Activated T-helper 2 cell treated with anti-CD3 and anti-CD28 coated beads, Interferon-gamma antibody, Interleukin-2, Interleukin-4, amounts not matched to agents 10 μg/mL and 5 μg/mL and 100 μg/mL, durations not matched to agents 14 hours and 24 hours and 36 hours (primary cell): ENCODE data around the gene TWNK. TPM values are rescaled to one million over a fixed set of nuclear protein-coding genes. Genes with fewer than 3 reads are reported as not detected.

Experiments used
- DNase-seq: peaks from one replicate; pipeline ENCODE4 v3.0.0; 2021; ENCODE audit warnings: low spot score
- H3K27ac Mint-ChIP-seq: one replicate; pipeline ENCODE4 v1.8.0; 2021; ENCODE audit warnings: mixed read lengths
- H3K27me3 Mint-ChIP-seq: one replicate; pipeline ENCODE4 v1.8.0; 2021; ENCODE audit warnings: low read depth, mixed read lengths
- H3K36me3 Mint-ChIP-seq: one replicate; pipeline ENCODE4 v1.8.0; 2021; ENCODE audit warnings: low read depth, mixed read lengths
- H3K4me1 Mint-ChIP-seq: one replicate; pipeline ENCODE4 v1.8.0; 2021; ENCODE audit warnings: low read depth, mixed read lengths
- H3K4me3 Mint-ChIP-seq: one replicate; pipeline ENCODE4 v1.8.0; 2021; ENCODE audit warnings: low read depth, mild to moderate bottlenecking, moderate library complexity, mixed read lengths
- H3K9me3 Mint-ChIP-seq: one replicate; pipeline ENCODE4 v1.8.0; 2021; ENCODE audit warnings: mixed read lengths
- intact Hi-C: fragments of 100-400 bp; cut with micrococcal nuclease; formaldehyde crosslinking; loops from one replicate; pipeline ENCODE4 v1.15.1; 2023
- total RNA-seq: library from RNA; stranded (reverse); gene quantifications from 2 replicates; pipeline ENCODE4 v1.2.3, GENCODE V29; 2022

Gene TWNK
- total RNA-seq, 1 donor from 2014 or later, result 25.9 TPM

DNA sequence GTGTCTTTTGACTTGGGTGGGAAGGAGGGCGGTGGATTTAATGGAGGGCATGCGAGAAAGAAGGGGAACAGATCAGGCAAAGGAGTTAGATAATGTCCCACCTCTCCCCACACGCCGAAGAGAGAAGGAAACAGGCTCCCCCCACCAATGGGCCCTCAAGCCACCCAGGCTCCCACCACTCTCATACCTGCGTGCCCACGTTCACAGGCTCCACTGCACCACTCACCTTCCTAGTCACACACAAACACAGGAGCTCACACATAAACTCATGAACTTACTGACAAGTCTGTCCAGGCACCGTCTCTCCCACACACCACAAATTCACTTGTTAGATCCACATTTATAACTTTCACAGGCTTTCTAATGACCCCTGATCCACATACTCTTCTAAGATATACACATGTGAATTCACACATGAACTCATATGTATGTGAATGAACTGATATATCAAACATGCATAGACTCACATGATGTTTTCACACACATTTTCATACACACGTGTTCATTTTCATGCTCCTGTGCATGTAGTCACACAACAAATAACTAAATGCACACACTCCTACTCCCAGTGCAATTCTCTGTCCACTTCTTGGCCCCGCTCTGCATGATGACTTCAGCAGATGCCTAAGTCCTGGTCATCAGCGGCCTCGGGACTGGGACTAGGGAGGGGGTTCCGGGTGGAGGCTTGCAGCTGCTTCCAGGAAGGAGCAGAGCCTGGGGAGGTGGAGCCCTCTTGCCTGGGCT lies 13.7 kb downstream of the TWNK start:
- Mint-ChIP-seq H3K27me3 (peaks cover 3% of the 10 kb centered on the region), H3K4me3 (peak overlapping the region; percentile 67), H3K9me3 (no peaks in the 10 kb centered on the region), H3K27ac (peak overlapping the region; percentile 34), H3K4me1 (peaks cover 18% of the 10 kb centered on the region), H3K36me3 (peaks cover 9% of the 10 kb centered on the region)
- intact Hi-C loops, result no loop called here
- DNase-seq, result no peak

DNA sequence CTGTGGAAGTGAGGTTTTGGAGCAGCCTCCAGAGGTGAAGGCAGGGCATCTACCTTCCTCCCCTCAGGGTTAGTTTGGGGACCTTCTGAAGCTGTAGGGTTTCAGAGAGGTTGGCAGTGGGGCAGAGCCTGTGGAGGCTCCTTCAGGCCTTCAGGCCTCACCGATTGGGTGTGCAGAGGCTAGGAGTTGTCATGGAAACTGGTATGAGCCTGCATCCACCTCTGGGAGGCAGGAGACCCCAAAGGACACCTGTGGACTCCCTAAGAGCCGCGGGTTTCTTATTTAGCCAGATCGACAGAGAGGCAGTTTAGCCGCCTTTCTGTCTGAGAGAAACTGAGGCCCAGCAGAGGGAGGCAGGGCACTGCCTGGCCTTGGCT lies 14.3 kb downstream of the TWNK start:
- Mint-ChIP-seq H3K36me3 (peaks cover 9% of the 10 kb centered on the region), H3K4me3 (no peak overlapping the region), H3K27me3 (peaks cover 3% of the 10 kb centered on the region), H3K27ac (no peak overlapping the region), H3K9me3 (no peaks in the 10 kb centered on the region), H3K4me1 (peaks cover 14% of the 10 kb centered on the region)
- intact Hi-C loops, result no loop called here
- DNase-seq, result no peak

DNA sequence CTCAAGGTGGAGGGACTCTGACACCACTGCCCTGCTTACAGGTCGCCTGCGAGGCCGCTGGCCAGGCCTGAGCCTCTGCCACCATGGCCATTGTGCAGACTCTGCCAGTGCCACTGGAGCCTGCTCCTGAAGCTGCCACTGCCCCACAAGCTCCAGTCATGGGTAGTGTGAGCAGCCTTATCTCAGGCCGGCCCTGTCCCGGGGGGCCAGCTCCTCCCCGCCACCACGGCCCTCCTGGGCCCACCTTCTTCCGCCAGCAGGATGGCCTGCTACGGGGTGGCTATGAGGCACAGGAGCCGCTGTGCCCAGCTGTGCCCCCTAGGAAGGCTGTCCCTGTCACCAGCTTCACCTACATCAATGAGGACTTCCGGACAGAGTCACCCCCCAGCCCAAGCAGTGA lies 15.1 kb downstream of the TWNK start:
- peaks cover 13% of the 10 kb centered on the region for H3K4me1 Mint-ChIP-seq
- no peak overlapping the region for H3K4me3 Mint-ChIP-seq
- H3K27ac Mint-ChIP-seq, result no peak overlapping the region
- intact Hi-C loops, result no loop called here
- DNase-seq, result no peak
- H3K9me3 Mint-ChIP-seq, result no peaks in the 10 kb centered on the region
- H3K27me3 Mint-ChIP-seq, result peaks cover 3% of the 10 kb centered on the region
- peaks cover 9% of the 10 kb centered on the region for H3K36me3 Mint-ChIP-seq

DNA sequence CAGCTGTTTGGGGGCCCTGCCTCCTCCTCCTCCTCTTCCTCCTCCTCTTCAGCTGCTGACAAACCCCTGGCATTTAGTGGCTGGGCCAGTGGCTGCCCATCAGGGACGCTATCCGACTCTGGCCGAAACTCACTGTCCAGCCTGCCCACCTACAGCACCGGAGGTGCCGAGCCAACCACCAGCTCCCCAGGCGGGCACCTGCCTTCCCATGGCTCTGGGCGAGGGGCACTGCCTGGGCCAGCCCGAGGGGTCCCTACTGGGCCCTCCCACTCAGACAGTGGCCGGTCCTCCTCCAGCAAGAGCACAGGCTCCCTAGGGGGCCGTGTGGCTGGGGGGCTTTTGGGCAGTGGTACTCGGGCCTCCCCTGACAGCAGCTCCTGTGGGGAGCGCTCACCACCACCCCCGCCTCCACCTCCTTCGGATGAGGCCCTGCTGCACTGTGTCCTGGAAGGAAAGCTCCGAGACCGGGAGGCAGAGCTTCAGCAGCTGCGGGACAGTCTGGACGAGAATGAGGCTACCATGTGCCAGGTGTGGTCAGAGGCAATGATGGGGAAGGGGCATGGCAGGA lies 16.4 kb downstream of the TWNK start:
- H3K27ac Mint-ChIP-seq, result no peak overlapping the region
- H3K9me3 Mint-ChIP-seq, result no peaks in the 10 kb centered on the region
- peaks cover 3% of the 10 kb centered on the region for H3K27me3 Mint-ChIP-seq
- intact Hi-C loops, result no loop called here
- DNase-seq, result no peak
- no peak overlapping the region for H3K4me3 Mint-ChIP-seq
- H3K4me1 Mint-ChIP-seq, result peaks cover 5% of the 10 kb centered on the region
- H3K36me3 Mint-ChIP-seq, result peaks cover 9% of the 10 kb centered on the region

DNA sequence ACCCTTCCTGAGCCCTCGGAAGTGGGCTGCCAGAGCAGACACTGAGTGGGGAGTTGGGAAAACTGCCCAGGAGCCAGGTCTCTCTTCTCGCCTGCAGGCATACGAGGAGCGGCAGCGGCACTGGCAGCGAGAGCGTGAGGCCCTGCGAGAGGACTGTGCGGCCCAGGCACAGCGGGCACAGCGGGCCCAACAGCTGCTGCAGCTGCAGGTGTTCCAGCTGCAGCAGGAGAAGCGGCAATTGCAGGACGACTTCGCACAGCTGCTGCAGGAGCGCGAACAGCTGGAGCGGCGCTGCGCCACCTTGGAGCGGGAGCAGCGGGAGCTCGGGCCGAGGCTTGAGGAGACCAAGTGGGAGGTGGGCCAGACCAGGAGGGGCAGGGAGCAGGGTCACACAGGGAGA lies 18.0 kb downstream of the TWNK start:
- intact Hi-C loops, result no loop called here
- no peak overlapping the region for H3K27ac Mint-ChIP-seq
- H3K9me3 Mint-ChIP-seq, result no peaks in the 10 kb centered on the region
- H3K27me3 Mint-ChIP-seq, result peaks cover 3% of the 10 kb centered on the region
- no peak for DNase-seq
- H3K4me3 Mint-ChIP-seq, result no peak overlapping the region
- peaks cover 9% of the 10 kb centered on the region for H3K36me3 Mint-ChIP-seq
- peaks cover 3% of the 10 kb centered on the region for H3K4me1 Mint-ChIP-seq

DNA sequence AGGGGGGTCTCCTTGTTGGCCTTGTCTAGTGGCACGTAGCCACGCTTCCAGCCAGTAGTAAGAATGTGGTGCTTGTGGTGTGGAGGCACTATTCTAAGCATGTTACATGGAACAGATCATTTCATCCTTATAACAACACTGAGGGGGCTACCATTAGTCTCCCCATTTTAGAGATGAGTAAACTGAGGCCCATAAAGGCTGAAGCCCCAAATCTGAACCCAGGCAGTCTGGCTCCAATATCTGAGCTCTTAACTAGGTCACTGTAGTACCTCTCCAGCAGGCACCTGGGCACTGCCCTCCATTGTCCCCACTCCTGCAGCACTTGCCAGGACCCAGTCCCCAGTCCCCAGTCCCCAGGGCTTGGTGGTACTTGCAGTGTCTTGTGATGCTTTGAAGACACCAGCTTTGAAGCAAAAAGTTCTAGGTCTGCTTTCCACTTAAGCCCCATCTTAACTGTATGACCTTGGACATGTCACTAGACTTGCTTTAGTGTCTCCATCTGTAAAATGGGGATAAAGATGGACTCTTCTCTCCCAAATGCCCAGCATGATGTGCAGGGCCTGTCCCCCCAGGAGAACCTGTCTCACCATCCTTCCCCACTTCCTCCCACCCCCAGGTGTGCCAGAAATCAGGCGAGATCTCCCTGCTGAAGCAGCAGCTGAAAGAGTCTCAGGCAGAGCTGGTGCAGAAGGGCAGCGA lies 18.7 kb downstream of the TWNK start:
- DNase-seq, result no peak
- H3K36me3 Mint-ChIP-seq, result peaks cover 8% of the 10 kb centered on the region
- H3K27ac Mint-ChIP-seq, result no peak overlapping the region
- H3K9me3 Mint-ChIP-seq, result no peaks in the 10 kb centered on the region
- peaks cover 2% of the 10 kb centered on the region for H3K27me3 Mint-ChIP-seq
- H3K4me1 Mint-ChIP-seq, result peaks cover 2% of the 10 kb centered on the region
- intact Hi-C loops, result no loop called here
- H3K4me3 Mint-ChIP-seq, result no peak overlapping the region

DNA sequence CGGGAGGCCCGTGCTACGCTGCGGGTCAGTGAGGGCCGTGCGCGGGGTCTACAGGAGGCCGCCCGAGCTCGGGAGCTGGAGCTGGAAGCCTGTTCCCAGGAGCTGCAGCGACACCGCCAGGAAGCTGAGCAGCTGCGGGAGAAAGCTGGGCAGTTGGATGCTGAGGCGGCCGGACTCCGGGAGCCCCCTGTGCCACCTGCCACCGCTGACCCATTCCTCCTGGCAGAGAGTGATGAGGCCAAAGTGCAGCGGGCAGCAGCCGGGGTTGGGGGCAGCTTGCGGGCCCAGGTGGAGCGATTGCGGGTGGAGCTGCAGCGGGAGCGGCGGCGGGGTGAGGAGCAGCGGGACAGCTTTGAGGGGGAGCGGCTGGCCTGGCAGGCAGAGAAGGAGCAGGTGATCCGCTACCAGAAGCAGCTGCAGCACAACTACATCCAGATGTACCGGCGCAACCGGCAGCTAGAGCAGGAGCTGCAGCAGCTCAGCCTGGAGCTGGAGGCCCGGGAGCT lies 19.3 kb downstream of the TWNK start:
- Mint-ChIP-seq H3K4me3 (no peak overlapping the region), H3K4me1 (no peaks in the 10 kb centered on the region), H3K36me3 (peaks cover 6% of the 10 kb centered on the region), H3K27ac (no peak overlapping the region), H3K9me3 (no peaks in the 10 kb centered on the region), H3K27me3 (no peaks in the 10 kb centered on the region)
- intact Hi-C loops, result no loop called here
- no peak for DNase-seq

DNA sequence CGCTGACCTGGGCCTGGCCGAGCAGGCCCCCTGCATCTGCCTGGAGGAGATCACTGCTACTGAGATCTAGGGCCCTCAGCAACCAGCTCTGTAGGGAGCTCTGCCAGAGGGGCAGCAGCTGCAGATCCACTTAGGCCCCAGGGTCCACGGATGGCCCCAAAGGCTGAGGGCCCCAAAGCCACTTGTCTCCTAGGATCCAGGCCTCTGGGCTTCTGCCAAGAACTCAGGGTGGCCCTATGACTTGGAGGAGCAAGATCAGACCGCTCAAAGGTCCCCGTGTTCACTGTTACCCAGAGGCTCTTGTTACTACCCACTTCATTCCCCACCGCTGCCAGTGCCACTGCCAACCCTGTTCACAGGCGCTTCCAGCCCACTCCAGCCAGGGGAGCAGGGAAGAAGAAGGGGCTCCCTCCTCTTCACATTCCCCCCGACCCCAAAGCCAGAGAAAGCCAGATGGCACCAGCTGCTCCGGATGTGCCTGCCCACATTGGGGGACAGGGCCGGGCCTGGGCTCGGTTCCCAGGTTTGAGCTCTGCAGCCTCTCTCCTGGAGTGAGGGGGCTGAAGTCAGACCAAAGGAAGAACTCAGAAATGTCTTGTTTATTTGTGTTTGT lies 19.9 kb downstream of the TWNK start:
- no peaks in the 10 kb centered on the region for H3K4me1 Mint-ChIP-seq
- intact Hi-C loops, result no loop called here

DNA sequence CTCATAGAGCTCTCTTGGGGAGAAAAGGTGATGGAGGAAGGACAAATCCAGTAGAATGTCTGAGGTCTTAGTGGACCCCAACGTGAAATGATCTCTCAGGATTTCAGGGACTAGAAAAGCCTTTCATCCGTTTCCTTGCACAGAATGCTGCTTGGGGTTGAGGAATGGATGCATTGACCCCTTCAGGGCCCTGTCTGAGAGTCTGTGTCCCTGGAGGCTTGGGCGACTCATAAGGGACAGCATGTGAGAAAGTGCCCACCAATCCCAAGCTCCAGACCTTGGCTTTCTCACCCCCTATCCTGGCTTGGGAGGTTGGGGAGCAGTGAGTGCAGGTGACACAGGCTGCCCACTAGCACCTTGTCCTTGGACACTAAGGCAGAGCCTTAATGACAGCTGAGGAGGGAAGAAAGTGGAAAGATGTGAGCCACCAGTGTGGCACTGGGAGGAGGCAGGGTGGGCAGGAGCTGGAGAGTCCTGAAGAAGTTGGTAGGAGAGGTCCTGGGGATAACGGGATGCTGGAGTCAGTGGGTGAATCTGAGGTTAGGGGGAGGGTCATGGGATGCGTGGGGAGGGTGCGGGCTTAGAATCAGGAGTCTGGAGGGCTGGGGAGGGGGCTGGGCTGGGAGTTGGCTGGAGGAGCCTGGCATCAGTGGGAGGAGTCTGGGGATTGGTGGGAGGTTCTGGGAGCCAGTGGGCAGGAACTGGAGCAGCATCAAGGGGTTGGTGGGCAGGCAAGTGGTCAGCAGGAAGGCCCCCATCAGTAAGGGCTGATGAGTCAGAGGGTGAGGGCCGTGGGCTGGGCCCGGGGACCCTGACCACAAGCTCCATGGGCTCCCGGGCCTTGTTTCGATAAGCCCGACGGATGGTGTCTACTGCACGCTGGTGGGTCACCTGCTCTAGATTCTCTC lies 20.8 kb downstream of the TWNK start:
- Mint-ChIP-seq H3K4me3 (no peak overlapping the region), H3K9me3 (no peaks in the 10 kb centered on the region), H3K27ac (no peak overlapping the region), H3K27me3 (peaks cover 1% of the 10 kb centered on the region), H3K4me1 (peaks cover 5% of the 10 kb centered on the region), H3K36me3 (peaks cover 6% of the 10 kb centered on the region)
- no peak for DNase-seq
- intact Hi-C loops, result no loop called here

More for the DNA sequence above, 19.9 kb downstream of the TWNK start:
- no peak overlapping the region for H3K27ac Mint-ChIP-seq
- no peaks in the 10 kb centered on the region for H3K27me3 Mint-ChIP-seq
- peaks cover 6% of the 10 kb centered on the region for H3K36me3 Mint-ChIP-seq
- no peaks in the 10 kb centered on the region for H3K9me3 Mint-ChIP-seq
- no peak overlapping the region for H3K4me3 Mint-ChIP-seq
- no peak for DNase-seq

DNA sequence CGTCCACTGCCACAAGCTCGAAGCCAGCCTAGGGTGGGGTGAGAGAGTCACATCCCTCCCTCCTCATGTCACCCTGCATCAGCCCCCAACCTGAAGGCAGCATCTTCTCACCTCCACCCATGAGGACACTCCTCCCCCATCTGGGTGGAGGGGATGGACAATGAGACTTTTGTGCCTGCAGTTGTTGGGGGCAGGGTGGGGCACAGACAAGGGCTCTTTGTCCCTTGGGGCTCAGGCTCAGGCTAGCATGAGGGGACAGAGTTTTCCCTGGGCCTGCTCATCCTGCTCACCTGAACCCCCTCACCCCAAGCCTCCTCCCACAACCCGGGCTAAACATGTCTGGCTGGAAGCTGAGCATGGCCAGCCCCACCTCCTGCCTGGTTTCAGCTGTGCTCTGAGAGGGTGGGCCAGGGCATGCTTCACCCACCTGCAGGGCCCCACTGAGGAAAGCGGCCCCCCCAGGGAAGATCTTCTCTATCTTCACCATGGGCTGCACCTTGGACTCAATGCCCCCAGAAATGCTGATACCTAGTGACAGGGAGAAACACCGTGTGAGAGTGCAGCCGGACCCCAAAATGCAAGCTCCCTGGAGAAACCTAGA lies 21.6 kb downstream of the TWNK start:
- intact Hi-C loops, result no loop called here
- Mint-ChIP-seq H3K4me3 (no peak overlapping the region), H3K4me1 (peaks cover 9% of the 10 kb centered on the region), H3K9me3 (no peaks in the 10 kb centered on the region), H3K27ac (no peak overlapping the region), H3K27me3 (peaks cover 3% of the 10 kb centered on the region), H3K36me3 (peaks cover 6% of the 10 kb centered on the region)
- no peak for DNase-seq

DNA sequence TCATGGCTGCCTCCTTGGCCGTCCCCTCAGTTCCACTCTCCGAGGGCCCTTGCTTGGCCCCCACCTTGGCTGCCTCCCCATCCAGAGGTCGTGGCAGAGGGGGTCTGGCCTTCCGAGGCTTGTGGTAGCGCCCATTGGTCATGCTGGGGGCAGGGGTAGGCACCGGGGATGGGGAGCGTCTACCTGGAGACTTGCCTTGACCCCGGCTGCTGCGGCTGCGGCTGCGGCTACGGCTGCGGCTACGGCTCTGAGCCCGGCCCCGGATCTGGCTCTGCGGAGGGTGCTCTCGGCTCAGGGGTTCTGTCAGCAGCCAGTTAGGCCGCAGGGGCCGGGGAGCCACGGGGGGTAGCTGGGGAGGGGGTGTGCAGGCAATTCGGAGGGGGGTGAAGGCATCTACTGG lies 23.0 kb downstream of the TWNK start:
- no peak for DNase-seq
- Mint-ChIP-seq H3K4me1 (peaks cover 20% of the 10 kb centered on the region), H3K9me3 (no peaks in the 10 kb centered on the region), H3K36me3 (peaks cover 3% of the 10 kb centered on the region), H3K27me3 (peaks cover 3% of the 10 kb centered on the region), H3K4me3 (no peak overlapping the region), H3K27ac (no peak overlapping the region)
- intact Hi-C loops, result loop anchor here (5.0 kb wide), 1 partner anchor 43 kb away; the partner anchor contains the start of gene SEMA4G
